MG63 (cell line): Measurements from ENCODE around the gene SLC32A1. TPM values are rescaled to one million over a fixed set of nuclear protein-coding genes. Genes with fewer than 3 reads are reported as not detected.

Source experiments
- DNase-seq: peaks from one replicate; pipeline ENCODE4 v3.0.0-alpha.2; 2020
- H3K27me3 ChIP-seq: fragments of 250-450 bp; sonication (Bioruptor Pico); 2 replicates; pipeline ENCODE4 v1.5.1; 2020; ENCODE audit warnings: mild to moderate bottlenecking, moderate library complexity
- H3K36me3 ChIP-seq: fragments of 250-450 bp; sonication (Bioruptor Pico); 2 replicates; pipeline ENCODE4 v1.5.1; 2020; ENCODE audit warnings: mild to moderate bottlenecking, moderate library complexity
- H3K4me3 ChIP-seq: fragments of 250-450 bp; sonication (Bioruptor Pico); 2 replicates; pipeline ENCODE4 v1.5.1; 2020; ENCODE audit warnings: mild to moderate bottlenecking, moderate library complexity
- H3K9me3 ChIP-seq: fragments of 250-450 bp; sonication (Bioruptor Pico); 2 replicates; pipeline ENCODE4 v1.5.1; 2020; ENCODE audit warnings: mild to moderate bottlenecking, moderate library complexity
- total RNA-seq: library from RNA; depleted of rRNA; stranded (reverse); fragments of >200 nt; shearing (Covaris generic); gene quantifications from 2 replicates; pipeline ENCODE4 v1.2.3, GENCODE V29; 2014; ENCODE audit warnings: low replicate concordance

The SLC32A1 gene
- total RNA-seq, 1 experiment from 2014 or later: not detected

DNA sequence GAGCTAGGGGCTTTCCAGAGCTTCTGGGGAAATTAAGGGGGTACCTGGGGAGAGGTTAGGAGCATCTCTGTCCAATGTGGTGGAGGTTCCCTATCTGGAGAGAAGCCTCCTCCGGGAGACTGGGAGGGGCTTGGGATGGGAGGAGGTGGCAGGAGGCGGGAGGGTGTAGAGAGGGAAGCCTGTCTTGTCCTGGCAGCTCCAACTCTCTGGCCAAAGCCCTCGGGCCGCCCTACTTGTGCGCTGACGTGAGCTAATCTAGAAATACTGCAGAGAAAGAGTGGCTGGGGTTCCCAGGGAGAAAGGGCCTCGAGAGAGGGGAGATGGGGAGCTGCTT lies 1.6 kb upstream of the SLC32A1 start:
- no peak overlapping the region for H3K4me3 ChIP-seq
- H3K9me3 ChIP-seq: no peaks in the 10 kb centered on the region
- H3K27me3 ChIP-seq: peaks cover 100% of the 10 kb centered on the region
- H3K36me3 ChIP-seq: no peaks in the 10 kb centered on the region
- no peak for DNase-seq

DNA sequence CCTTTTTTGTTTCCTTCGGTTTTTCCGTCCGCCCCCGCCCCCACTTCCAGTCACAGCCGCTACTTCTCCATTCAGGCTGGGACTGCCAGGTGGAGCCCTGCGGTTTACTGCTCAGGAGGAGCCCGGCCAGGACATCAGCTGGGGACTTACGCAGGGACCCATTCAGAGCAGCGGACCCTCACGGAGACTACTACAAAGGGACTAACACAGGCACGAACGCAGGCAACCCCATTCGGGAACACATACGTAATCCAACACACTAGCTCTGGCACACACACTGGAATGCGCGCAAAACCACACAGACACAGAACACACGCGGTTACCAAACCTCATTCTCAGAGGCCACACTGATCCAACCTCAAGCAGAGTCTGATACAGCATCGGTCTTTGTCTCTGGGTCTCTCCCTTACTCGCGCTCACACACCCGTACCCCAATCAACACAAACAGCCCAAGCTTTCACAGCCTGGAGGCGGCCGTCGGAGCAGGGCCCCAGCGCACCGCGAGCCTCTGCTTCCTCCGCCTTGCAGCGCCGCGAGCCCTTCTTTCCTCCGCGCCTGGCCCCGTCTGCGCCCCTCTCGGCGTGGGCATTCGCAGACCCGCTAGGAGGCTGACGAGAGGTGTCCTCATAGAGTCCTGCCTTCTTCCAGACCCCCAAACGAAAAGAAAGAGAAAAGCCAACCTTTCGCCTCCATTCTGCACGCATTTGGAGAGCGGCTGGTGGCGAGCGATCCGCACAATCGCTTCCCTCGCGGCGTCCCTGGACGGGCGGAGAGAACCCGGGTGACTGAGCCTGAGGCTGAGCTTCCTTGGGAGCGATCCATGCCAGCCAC lies 1.1 kb upstream of the SLC32A1 start:
- H3K9me3 ChIP-seq: no peaks in the 10 kb centered on the region
- no peak for DNase-seq

DNA sequence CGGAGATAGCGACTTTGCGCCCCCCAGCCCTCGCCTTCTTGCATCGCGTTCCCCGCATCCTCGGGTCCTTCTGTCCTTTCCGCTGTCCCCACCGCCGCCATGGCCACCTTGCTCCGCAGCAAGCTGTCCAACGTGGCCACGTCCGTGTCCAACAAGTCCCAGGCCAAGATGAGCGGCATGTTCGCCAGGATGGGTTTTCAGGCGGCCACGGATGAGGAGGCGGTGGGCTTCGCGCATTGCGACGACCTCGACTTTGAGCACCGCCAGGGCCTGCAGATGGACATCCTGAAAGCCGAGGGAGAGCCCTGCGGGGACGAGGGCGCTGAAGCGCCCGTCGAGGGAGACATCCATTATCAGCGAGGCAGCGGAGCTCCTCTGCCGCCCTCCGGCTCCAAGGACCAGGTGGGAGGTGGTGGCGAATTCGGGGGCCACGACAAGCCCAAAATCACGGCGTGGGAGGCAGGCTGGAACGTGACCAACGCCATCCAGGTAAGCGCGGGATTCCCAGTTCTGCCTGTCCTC lies 401 bp downstream of the SLC32A1 start:
- DNase-seq: no peak
- H3K36me3 ChIP-seq: no peaks in the 10 kb centered on the region
- H3K4me3 ChIP-seq: no peak overlapping the region
- H3K9me3 ChIP-seq: no peaks in the 10 kb centered on the region
- peaks cover 100% of the 10 kb centered on the region for H3K27me3 ChIP-seq

More for the DNA sequence above, 1.1 kb upstream of the SLC32A1 start:
- Histone ChIP-seq H3K4me3 (no peak overlapping the region), H3K27me3 (peaks cover 100% of the 10 kb centered on the region), H3K36me3 (no peaks in the 10 kb centered on the region)

DNA sequence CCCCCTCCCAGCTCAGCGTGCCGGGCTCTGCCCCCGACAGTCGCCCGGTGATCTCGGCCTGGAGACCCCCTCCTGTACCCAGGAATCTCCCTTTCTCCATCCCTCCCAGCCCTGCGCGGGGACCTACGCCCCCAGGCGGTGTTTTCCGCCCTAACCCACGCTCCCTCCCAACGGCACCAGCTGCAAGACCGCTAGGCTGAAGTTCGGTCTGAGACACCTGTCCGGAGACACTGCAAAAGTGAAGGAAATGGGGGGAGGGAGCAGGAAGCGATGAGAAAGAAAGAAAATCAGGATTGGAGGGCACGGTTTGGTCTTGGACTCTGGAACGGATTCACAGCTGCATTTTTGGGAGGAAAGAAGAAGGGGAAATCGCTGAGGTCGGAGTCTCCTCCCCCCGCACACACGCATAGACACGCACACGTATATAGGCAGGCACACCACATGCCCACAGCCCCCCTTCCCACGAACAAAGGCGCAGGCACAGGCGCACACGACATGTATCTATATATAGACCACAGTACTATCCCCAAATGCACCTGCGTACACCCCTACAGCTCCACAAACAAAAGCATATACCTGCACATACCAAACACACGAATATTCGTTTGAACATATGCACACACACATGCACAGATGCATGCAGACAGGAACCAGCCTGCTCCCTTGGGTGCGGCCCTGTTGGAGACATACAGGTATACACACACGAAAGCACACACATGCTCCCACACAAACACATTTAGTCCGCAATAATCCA lies 1.0 kb downstream of the SLC32A1 start:
- DNase-seq: no peak
- no peaks in the 10 kb centered on the region for H3K9me3 ChIP-seq
- no peaks in the 10 kb centered on the region for H3K36me3 ChIP-seq
- H3K4me3 ChIP-seq: no peak overlapping the region
- peaks cover 100% of the 10 kb centered on the region for H3K27me3 ChIP-seq

DNA sequence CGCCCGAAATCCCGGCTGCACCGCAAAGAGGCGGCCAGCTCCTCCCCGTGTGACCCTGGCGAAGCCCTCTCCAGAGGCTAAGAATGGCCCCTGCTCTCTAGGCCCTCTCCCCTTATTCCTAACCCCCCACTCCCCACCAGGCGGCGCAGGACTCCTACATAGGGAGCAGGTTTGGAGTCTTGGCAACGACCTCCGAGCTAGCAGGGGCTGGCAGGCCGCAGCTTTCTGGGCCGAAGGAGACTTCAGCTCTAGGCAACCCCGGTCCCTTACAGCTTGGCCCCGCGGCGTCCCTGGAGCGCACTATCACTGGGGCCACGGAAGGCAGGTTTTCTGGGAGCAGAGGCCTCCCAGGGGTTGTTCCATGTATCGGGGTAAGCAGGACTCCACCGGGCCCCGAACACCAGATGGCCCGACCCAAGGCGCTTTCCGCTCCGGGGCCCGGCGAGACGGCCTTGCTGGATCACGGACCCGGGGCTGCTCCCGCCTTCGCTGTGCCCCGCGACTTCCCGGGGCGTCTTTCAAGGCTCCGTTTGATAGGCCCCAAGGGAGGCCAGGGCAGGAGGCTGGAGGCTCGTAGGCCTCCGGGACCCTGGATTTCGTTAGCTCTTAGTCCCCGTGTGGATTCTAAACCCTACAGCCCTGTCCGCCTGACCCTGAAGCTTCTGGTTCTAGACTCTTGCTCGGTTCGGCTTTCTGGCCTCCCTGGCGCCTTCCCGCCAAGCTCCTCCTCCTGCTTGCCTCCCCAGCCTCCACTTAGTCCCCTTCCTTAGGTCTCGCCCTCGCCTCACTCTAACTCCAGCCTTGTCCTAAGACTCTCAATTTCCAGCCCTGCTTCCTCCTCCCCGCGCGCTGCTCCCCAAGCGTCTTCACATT lies 1.9 kb downstream of the SLC32A1 start:
- Histone ChIP-seq H3K36me3 (no peaks in the 10 kb centered on the region), H3K9me3 (no peaks in the 10 kb centered on the region), H3K27me3 (peaks cover 100% of the 10 kb centered on the region), H3K4me3 (no peak overlapping the region)
- peak; percentile 66 for DNase-seq

DNA sequence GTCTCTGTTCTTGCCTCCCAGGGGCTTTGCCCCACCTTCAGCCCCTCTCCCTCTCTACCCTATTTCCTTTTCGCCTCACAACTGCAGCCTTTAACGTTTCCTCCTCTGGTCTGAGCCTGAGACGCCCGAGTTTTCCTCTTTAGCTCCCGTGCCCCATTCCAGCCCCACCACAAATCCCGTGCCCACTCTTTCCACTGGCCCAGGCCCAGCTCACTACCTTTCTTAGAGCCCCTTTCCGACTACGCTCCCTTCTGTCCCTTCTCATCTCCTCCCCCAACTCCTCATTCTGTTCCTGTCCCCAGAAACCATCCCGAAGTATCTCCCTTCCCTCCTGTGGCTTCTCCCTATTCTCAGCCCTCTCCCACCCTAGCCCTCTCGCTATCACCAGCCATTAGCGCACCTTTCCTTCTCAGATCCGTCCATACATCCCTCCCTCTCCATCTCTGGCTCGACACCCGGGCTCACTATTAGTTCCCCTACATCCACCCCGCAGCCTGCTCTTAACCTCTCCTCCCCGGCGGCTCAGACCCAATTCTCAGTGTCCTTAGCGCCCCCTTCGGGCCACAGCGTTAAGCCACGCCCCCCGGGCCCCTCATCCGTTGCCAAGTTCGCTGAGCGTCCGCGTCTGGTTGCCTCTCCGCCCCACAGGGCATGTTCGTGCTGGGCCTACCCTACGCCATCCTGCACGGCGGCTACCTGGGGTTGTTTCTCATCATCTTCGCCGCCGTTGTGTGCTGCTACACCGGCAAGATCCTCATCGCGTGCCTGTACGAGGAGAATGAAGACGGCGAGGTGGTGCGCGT lies 2.7 kb downstream of the SLC32A1 start:
- Histone ChIP-seq H3K36me3 (no peaks in the 10 kb centered on the region), H3K4me3 (no peak overlapping the region), H3K9me3 (no peaks in the 10 kb centered on the region), H3K27me3 (peaks cover 100% of the 10 kb centered on the region)
- DNase-seq: peak; percentile 32

DNA sequence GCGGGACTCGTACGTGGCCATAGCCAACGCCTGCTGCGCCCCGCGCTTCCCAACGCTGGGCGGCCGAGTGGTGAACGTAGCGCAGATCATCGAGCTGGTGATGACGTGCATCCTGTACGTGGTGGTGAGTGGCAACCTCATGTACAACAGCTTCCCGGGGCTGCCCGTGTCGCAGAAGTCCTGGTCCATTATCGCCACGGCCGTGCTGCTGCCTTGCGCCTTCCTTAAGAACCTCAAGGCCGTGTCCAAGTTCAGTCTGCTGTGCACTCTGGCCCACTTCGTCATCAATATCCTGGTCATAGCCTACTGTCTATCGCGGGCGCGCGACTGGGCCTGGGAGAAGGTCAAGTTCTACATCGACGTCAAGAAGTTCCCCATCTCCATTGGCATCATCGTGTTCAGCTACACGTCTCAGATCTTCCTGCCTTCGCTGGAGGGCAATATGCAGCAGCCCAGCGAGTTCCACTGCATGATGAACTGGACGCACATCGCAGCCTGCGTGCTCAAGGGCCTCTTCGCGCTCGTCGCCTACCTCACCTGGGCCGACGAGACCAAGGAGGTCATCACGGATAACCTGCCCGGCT lies 3.4 kb downstream of the SLC32A1 start:
- Histone ChIP-seq H3K27me3 (peaks cover 98% of the 10 kb centered on the region), H3K4me3 (no peak overlapping the region), H3K36me3 (no peaks in the 10 kb centered on the region), H3K9me3 (no peaks in the 10 kb centered on the region)
- DNase-seq: no peak

DNA sequence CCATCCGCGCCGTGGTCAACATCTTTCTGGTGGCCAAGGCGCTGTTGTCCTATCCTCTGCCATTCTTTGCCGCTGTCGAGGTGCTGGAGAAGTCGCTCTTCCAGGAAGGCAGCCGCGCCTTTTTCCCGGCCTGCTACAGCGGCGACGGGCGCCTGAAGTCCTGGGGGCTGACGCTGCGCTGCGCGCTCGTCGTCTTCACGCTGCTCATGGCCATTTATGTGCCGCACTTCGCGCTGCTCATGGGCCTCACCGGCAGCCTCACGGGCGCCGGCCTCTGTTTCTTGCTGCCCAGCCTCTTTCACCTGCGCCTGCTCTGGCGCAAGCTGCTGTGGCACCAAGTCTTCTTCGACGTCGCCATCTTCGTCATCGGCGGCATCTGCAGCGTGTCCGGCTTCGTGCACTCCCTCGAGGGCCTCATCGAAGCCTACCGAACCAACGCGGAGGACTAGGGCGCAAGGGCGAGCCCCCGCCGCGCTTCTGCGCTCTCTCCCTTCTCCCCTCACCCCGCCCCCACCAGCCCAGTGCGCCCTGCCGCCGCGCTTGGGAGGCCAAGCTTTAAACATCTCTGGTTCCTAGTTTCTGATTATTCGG lies 4.0 kb downstream of the SLC32A1 start:
- no peak for DNase-seq
- Histone ChIP-seq H3K4me3 (no peak overlapping the region), H3K36me3 (no peaks in the 10 kb centered on the region), H3K9me3 (no peaks in the 10 kb centered on the region), H3K27me3 (peaks cover 97% of the 10 kb centered on the region)

DNA sequence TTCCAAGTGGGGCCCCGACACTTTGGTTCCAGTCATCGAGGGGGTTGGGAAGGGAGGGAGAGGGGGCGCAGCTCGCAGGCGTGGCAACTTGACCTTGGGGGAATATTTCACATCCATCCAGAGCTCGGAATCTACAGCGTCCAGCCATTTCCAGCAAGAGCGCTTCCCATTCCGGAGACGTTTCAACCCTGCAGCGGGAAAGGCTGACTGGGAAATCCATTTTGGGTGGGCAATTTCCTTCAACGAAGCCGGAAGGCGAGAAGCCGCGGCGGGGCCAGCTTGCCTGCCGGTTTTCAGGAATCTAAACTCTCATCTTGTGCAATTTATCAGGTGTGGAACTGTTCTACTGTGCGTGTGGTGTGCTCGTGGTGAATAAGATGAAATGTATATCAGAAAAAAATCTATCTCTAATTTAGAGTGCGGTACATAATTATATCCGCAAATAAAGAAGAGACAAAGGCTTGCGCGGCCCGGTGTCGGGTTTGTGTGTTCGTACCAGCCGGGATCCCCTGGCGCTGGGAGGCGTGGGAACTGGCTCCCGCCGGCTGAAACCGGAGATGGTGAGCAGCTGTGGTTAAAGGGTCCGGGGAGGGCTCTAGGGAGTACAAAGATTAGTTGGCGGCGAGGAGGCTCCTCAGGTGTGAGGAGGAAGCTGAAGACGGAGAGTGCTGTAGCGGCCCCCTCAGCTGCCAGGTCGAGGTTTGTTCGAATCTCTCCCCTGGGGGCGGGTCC lies 4.8 kb downstream of the SLC32A1 start:
- Histone ChIP-seq H3K4me3 (no peak overlapping the region), H3K36me3 (no peaks in the 10 kb centered on the region), H3K9me3 (no peaks in the 10 kb centered on the region), H3K27me3 (peaks cover 95% of the 10 kb centered on the region)
- no peak for DNase-seq

DNA sequence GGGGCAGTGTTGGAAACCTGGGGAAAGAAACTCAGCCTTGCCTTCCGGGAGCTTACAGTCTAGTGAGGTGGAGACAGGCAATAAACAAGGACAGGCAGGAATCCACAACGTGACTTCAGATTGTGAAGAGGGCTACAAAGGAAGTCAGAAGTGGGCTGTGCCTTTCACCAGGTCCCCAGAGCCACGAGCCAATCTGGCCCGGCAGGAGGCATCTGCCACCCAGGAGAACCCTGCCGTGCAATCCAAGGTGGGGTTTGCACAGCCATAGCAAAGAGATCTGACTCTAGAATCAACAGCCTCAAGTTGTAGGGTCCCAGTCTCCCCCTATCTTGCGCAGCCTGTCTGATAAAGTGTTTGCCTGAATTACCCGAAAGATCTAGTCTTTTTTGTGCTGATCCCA lies 5.5 kb downstream of the SLC32A1 start:
- no peak for DNase-seq
- Histone ChIP-seq H3K36me3 (no peaks in the 10 kb centered on the region), H3K9me3 (no peaks in the 10 kb centered on the region), H3K4me3 (no peak overlapping the region), H3K27me3 (peaks cover 90% of the 10 kb centered on the region)

DNA sequence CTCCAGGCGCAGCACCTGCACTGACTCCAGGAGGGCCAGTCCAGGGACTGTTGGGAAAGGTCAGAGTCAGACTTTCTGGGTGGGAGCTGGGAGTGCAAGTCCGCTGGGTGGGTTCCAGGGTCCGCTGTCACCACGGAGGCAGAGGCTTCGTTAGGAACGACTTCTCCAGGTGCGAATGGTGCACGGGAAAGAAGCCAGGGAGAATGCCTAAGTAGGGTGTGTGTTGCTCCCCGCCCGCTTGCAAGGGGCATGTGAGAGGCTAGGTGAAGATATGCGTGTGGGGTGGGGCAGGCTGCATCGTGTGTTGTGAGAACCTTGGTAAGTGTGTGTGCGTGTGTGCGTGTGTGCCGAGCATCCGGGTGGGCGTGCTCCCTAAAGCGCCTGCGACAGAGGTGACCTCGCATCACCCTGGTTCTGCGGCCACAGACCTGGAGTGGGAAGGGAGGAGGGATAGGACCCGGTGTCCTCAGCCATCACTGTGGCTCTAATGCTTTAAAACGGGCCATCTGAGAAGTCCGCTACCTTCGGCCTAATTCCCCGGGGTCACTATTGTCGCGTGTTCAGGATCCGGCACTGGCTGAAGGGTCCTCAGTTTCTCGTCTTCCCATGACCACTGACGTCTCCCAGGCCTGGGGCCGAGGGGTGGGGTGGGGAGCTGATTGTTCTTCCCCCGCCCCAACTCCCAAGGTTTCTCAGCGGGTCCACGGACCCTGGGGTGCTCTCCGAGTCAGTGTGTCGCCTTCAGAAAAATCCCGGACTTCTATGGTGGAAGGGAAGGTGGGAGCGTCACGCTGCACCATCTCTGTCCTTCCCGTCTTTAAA lies 6.1 kb downstream of the SLC32A1 start:
- Histone ChIP-seq H3K4me3 (no peak overlapping the region; the same call in 1 of the 2 replicates), H3K36me3 (no peaks in the 10 kb centered on the region), H3K27me3 (peaks cover 88% of the 10 kb centered on the region), H3K9me3 (no peaks in the 10 kb centered on the region)
- DNase-seq: no peak

DNA sequence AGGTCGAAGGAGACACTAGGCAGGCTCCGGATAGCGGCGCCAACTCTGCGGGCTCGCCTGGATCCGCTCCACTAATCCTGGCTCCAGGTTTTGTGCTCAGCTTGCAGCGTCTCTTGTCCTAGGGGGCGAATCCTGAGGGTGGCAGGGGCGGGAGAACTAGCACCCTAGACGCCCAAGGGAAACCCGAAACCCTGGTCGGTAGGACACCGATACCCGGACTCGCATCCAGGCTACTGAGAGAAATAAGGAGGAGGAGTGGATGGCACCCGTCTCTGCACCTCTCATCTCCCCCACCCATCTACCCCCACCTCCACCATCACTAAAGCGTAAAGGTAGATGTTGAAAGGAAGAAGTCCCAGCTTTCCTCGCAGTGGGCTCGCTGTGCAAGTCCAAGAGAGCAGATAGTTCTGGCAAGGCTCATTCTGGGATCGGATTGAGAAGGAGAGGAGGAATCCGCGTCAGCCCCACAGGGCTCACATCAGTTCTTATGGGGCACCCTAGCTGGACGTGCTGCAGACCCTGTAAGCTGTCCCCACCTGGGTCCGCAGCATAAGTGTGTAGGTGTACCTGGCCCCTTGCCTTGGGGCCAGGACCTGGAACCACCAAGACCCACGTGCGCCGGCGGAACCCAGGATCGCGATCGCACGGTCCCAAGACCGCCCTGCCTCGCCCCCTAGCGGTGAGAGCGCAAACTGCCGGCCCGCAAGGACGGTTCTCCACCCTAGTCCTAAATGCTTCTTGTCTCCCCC lies 6.9 kb downstream of the SLC32A1 start:
- no peaks in the 10 kb centered on the region for H3K9me3 ChIP-seq
- H3K36me3 ChIP-seq: no peaks in the 10 kb centered on the region
- peaks cover 87% of the 10 kb centered on the region for H3K27me3 ChIP-seq
- peak; percentile 59 for DNase-seq
- H3K4me3 ChIP-seq: peak overlapping the region; percentile 13; the same call in 1 of the 2 replicates

DNA sequence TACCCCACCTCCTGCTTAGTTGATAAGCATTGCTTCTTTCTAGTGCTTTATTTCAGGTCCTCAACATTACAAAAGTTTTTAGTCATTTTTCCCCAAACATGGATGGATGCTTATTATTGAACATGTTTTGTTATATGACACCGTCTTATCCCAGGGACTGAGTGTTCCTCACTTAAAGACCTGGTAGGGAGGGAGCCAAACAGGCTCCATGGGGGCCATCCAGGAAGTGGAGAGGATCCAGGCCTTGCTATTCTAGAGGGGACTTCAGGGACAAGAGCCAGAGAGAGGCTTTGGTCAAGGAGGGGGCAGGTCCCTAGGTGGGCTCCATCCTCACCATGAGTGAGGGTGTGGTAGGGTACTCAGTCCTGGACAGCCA lies 7.4 kb downstream of the SLC32A1 start:
- H3K27me3 ChIP-seq: peaks cover 85% of the 10 kb centered on the region
- no peaks in the 10 kb centered on the region for H3K36me3 ChIP-seq
- no peak overlapping the region for H3K4me3 ChIP-seq
- H3K9me3 ChIP-seq: no peaks in the 10 kb centered on the region
- no peak for DNase-seq

DNA sequence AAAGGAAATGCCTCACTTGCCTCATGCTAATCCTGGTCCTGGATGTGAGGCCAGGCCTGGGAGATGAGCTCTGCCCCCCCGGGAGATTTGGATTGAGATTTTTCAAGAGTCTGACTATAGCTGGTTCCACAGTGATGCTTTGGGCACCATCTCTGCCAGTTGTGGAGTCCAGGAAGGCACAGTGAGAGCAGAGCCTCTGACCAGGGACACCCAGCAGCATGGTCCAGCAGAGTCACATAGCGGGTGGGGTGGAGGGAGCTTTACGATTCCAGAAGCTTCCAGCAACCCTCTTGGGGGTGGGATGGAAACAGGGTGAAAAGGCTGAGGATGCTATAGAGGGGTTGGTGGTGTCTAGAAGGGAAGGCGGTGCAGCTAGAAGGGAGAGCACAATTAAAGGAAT lies 8.7 kb downstream of the SLC32A1 start:
- Histone ChIP-seq H3K27me3 (peaks cover 81% of the 10 kb centered on the region), H3K36me3 (no peaks in the 10 kb centered on the region), H3K4me3 (no peak overlapping the region), H3K9me3 (no peaks in the 10 kb centered on the region)
- no peak for DNase-seq
